GM21825 (cell line): ENCODE measurements around the gene FOXL1.

ENCODE experiments used
- ATAC-seq: cut with Tn5 transposase; IDR thresholded peaks from one replicate; pipeline ENCODE4 v1.9.1; 2021; ENCODE audit warnings: mild to moderate bottlenecking, moderate library complexity; ENCODE audit not compliant: unreplicated experiment

Gene FOXL1

DNA sequence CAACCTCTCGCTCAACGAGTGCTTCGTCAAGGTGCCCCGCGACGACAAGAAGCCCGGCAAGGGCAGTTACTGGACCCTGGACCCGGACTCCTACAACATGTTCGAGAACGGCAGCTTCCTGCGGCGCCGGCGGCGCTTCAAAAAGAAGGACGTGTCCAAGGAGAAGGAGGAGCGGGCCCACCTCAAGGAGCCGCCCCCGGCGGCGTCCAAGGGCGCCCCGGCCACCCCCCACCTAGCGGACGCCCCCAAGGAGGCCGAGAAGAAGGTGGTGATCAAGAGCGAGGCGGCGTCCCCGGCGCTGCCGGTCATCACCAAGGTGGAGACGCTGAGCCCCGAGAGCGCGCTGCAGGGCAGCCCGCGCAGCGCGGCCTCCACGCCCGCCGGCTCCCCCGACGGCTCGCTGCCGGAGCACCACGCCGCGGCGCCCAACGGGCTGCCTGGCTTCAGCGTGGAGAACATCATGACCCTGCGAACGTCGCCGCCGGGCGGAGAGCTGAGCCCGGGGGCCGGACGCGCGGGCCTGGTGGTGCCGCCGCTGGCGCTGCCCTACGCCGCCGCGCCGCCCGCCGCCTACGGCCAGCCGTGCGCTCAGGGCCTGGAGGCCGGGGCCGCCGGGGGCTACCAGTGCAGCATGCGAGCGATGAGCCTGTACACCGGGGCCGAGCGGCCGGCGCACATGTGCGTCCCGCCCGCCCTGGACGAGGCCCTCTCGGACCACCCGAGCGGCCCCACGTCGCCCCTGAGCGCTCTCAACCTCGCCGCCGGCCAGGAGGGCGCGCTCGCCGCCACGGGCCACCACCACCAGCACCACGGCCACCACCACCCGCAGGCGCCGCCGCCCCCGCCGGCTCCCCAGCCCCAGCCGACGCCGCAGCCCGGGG lies 10.4 kb upstream of the FOXL1 start:
- ATAC-seq, result no peak

- no peak for ATAC-seq
These were observed 9.4 kb upstream of the FOXL1 start for GRCh38 chr16:86568677-86569623.

DNA sequence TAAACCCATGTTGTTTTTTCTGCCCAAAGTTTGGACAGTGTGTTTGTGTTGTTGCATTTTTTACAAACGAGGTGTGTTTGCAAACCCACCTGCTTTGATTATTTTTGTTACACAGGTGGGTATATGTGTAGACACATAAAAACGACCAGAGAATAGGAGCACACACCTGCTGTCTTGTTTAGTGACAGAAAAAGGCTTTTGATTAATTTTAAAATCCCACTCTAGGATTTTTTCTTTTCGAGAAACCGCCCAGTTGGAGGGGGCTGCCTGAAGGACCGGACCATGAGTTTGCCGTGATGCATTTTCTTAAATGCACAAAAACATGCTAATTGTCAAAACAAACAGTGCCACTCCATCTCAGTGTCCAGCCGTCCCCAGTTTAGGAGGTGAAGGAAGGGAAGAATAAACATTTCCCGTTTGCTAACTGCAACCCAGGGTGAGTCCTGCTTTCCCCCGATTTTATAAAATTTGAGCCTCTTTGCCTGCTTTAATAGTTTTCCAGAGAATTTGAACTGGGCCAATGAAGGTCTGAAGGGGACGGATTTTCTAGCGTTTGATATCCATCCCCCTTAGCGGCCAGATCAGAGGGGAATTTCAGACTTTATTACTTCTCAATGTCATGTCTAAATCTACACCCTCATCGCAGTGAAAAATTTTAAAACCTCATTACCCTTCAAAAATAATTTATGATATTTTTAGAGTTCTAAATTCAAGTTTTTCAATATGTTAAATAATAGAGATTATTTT lies 8.5 kb upstream of the FOXL1 start:
- no peak for ATAC-seq

GRCh38 chr16:86570558-86571529 lies 7.5 kb upstream of the FOXL1 start:
- no peak for ATAC-seq

DNA sequence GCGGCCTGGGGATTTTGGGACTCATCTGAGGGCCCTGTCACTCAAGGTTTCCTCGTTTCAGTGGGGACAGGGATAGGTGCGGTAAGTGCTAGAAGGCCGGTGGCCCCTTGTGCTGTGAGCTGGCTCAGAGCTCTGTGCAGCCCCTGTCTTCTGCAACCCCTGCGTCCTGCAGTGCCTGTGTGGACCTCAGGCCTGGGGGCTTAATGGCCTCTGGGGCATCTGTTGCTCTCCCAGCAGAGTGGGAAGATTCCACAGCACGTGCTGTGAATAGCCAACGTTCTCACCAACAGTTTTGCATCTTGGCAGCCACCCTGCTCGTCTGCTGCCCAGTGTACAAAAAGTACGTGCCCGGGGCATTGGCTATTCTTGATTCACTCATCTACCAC lies 6.8 kb upstream of the FOXL1 start:
- no peak for ATAC-seq

DNA sequence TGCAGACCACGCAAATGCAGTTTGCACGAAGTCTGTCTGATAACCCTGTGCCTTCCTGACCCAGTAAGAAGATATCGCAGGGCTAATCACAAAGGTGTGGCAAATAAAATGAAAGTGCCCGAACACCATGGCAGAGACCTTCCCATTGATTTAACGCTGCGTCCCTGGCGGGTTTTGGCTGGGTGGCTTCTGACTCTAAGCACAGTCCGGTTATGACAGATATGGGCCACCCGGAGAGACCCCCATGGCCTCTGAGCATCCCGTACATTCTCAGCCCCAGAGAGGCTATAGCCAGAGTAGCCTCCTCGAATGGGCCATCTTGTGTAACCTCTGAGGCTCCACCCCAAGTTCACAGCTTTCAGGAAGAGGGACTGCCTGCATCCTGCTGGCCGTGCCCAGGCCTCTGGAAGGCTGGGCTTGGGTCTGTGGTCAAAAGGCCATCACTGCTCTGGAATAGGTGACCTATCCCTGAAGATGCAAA lies 6.3 kb upstream of the FOXL1 start:
- no peak for ATAC-seq

DNA sequence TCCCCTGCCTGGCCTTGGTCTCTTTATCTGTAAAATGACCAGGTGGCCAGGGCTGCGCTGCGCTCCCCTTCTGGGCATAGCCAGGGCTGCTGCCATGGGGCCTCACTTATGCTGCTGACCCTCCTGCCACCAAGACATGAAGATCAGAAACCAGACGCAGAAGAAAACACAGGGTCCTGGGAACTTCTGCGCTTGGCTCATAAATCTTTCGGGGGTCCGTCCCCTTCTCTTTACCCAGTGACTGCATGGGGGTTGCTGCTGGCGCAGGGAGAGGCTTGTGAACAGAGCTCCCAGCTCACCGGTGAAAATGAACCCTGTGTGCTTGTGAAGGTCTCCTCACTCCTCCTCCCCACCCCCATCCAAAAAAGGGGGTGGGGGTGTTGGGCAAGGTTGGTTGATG lies 5.7 kb upstream of the FOXL1 start:
- ATAC-seq, result no peak

GRCh38 chr16:86573215-86573614 lies 5.1 kb upstream of the FOXL1 start:
- no peak for ATAC-seq

DNA sequence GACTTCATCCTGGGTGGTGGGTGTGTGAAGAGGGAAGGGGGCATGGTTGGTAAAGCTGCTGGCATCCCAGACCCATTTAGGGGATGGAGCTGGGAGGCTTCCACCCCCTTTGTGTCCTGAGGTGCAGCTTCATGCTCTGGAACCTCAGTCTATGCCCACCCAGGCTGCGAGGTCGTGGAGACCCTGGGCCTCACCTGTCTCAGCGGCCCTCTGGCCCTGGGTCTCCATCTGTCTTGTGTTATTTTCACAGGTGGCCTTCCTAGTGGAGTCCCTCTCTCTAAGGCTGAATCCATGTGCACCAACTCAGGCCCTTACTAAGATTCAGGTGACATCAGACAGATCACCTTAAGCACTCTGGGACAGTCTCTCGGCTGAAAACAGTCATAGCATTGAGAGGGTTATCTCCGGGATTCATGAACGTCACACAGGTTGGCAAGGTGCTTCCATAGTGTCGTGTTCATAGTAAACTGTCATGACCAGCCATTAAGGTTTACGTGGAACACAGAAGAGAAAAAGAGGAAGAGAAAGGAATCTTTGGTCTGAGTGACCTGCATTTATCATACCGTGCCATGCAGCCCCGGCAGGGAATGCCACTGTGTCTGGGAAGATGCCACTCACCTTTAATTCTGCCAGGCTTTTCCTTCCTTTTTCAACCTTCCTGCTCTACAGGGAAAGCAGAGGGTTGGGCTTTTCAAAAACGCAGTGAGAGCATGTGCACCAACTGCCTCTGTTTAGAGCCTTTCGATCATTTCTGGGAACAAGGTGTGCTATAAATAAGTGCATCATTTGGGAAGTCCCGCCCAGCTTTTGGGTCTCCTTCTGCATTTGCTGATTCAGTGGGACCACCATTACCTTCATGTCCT lies 4.5 kb upstream of the FOXL1 start:
- ATAC-seq, result no peak

DNA sequence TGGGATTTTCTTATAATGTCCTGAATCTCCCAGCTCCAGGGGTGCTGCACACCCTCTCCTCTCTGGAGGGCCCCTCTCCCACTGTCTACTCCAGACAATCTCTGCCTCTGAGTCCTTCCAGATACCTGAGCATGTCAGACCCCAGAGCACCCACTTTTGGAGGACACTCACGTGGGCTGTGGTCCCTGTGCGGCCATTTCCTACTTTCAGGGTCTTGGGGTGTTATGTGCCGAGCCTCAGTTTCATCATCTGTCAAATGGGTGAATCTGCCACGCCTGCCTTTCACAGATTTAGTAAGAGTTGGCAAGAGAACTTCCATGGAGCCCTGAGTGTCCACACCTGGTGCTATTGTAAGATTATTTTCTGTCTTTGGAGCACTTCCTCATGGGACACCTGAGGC lies 3.7 kb upstream of the FOXL1 start:
- ATAC-seq, result no peak

DNA sequence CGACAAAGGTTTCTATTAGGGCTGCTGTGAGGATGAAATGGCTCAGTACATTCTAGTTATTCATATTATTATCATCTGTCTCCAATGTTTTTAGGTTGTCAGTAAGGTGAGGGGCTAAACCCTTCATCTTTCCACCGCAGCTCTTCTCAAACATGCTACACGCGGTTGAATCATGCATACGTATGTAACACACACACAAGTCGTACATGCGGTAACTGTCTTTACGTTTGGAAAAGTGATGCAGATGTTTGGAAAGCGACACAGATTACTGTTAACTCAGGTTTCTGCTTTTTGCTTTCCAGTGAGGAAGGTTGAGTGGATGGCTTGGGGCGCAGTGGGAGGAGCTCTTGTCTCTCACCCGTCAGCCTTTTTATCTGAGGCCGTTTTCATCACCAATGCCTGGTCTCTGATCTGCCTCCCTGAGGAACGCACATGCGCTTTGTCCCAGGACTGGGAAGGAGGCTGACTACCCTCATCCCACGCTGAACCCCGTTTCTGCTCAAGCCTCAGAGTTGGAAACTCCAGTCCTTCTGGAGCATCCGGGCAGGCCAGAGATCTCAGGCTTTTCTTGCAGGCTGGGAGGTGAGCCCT lies 3.2 kb upstream of the FOXL1 start:
- no peak for ATAC-seq

- no peak for ATAC-seq
These were observed 2.4 kb upstream of the FOXL1 start for GRCh38 chr16:86575754-86576557.

DNA sequence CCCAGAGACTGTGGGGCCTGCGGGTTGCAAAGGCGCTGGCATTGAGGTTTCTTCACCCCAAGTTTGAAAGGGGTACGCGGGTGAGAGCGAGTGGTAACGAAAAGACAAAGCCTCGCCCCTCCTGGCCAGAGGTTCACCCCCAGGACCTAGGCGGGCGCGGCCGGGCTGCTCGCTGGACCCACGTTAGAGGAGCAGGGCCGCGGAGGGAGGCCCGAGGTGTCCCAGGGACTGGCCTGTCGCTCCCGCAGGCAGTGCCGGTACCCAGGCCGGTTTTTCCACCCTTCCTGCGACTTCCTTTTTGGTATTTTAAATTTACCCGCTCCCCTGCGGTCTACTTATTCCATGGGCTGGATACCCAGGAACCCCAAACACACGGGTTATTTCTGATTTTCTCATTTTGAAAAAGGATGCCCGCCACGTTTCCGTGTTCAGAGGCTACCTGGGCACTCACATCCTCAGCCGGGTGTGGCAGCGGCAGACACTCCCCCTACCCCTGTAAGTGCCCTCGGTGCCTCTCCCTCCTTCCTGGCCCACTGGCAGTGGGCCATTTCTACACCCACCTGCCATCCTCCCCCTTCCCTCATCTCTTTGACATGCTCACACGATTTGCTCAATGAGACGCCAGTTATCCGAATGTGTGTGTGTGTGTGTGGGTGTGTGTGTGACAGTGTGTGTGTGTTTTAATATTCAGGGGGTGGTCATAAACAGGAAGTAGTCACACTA lies 1.6 kb upstream of the FOXL1 start:
- ATAC-seq, result no peak

- ATAC-seq, result no peak
These were observed 906 bp upstream of the FOXL1 start for GRCh38 chr16:86577314-86577971.

DNA sequence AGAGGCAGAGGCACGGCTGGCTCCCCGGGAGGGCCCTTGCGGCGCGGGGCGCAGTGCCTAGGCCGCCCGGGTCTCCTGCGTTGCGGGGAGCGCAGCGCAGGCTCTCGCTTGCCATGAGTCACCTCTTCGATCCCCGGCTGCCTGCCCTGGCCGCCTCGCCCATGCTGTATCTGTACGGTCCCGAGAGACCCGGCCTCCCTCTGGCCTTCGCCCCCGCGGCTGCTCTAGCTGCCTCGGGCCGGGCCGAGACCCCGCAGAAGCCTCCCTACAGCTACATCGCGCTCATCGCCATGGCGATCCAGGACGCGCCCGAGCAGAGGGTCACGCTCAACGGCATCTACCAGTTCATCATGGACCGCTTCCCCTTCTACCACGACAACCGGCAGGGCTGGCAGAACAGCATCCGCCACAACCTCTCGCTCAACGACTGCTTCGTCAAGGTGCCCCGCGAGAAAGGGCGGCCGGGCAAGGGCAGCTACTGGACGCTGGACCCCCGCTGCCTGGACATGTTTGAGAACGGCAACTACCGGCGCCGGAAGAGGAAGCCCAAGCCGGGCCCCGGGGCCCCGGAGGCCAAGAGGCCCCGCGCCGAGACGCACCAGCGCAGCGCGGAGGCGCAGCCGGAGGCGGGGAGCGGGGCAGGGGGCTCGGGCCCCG lies 390 bp downstream of the FOXL1 start:
- no peak for ATAC-seq
